MV-4-11 (cell line): Measurements from ENCODE around the gene PGRMC1.
"Not testable (repeated sequence)": the region's sequence is repeated elsewhere in the genome, so short reads cannot be mapped to it uniquely, and the experiment has no call there.

Source experiments
- DNase-seq: peaks from one replicate; lab custom pipeline; 2025; lab: John Stamatoyannopoulos, UW

The PGRMC1 gene

GRCh38 chrX:119235051-119235511 lies 1.0 kb upstream of the PGRMC1 start:
- DNase-seq: no peak

GRCh38 chrX:119236623-119237561 lies 807 bp downstream of the PGRMC1 start:
- DNase-seq: no peak

- DNase-seq: no peak
Observed at GRCh38 chrX:119237562-119237942, 1.5 kb downstream of the PGRMC1 start.

GRCh38 chrX:119238557-119238956 lies 2.5 kb downstream of the PGRMC1 start:
- DNase-seq: no peak

- DNase-seq: no peak
Observed at GRCh38 chrX:119240356-119240755, 4.3 kb downstream of the PGRMC1 start.

- no peak for DNase-seq
Observed at GRCh38 chrX:119247702-119248101, 11.6 kb downstream of the PGRMC1 start.

- DNase-seq: no peak
Observed at GRCh38 chrX:119249891-119250290, 13.8 kb downstream of the PGRMC1 start.

GRCh38 chrX:119251386-119251785 lies 15.3 kb downstream of the PGRMC1 start:
- no peak for DNase-seq

- DNase-seq: no peak
Observed at GRCh38 chrX:119252716-119253115, 16.6 kb downstream of the PGRMC1 start.

- no peak for DNase-seq
Observed at GRCh38 chrX:119266364-119266995, 30.4 kb downstream of the PGRMC1 start.

- not testable (repeated sequence) for DNase-seq
Observed at GRCh38 chrX:119267115-119267514, 31.0 kb downstream of the PGRMC1 start.

- no peak for DNase-seq
Observed at GRCh38 chrX:119272882-119273419, 36.9 kb downstream of the PGRMC1 start.

- DNase-seq: peak; percentile 31
Observed at GRCh38 chrX:119273420-119274192, 37.5 kb downstream of the PGRMC1 start.

- DNase-seq: not testable (repeated sequence)
Observed at GRCh38 chrX:119282347-119282746, 46.3 kb downstream of the PGRMC1 start.

- DNase-seq: no peak
Observed at GRCh38 chrX:119288890-119289393, 52.9 kb downstream of the PGRMC1 start.

GRCh38 chrX:119290476-119290875 lies 54.4 kb downstream of the PGRMC1 start:
- no peak for DNase-seq

GRCh38 chrX:119291246-119291645 lies 55.2 kb downstream of the PGRMC1 start:
- not testable (repeated sequence) for DNase-seq

- DNase-seq: no peak
Observed at GRCh38 chrX:119292445-119292844, 56.4 kb downstream of the PGRMC1 start.
